PC-9 (cell line): ENCODE results near the gene RYR2. TPM values are rescaled to one million over a fixed set of nuclear protein-coding genes. Genes with fewer than 3 reads are reported as not detected.

Source experiments
- BruUV-seq: library from RNA; stranded (reverse); fragments of 400-500 nt; replicated peaks from 2 replicates; lab custom pipeline; 2021; lab: Mats Ljungman, UMichigan
- CTCF ChIA-PET: fragments of 300-600 bp; sonication (Branson Sonifier 250); formaldehyde crosslinking; loops from one replicate; lab custom pipeline; 2022; ENCODE audit warnings: antibody characterized with exemption; lab: Charles Lee
- POLR2A ChIA-PET: fragments of 300-600 bp; sonication (Branson Sonifier 250); formaldehyde crosslinking; loops from one replicate; lab custom pipeline; 2022; ENCODE audit warnings: antibody characterized with exemption; ENCODE audit not compliant: unreplicated experiment; lab: Charles Lee
- DNase-seq, 2 experiments: peaks; one replicate each; pipeline versions ENCODE4 v3.0.0 to v3.0.0-alpha.2; 2015 to 2022; ENCODE audit warnings: mixed read lengths in 1 of 2
- H2AFZ ChIP-seq: fragments of 200-600 bp; sonication (generic); 2 replicates; pipeline ENCODE4 v1.8.1; 2017; ENCODE audit warnings: antibody characterized with exemption
- H3F3A ChIP-seq: fragments of 200-600 bp; sonication (generic); 2 replicates; pipeline ENCODE4 v1.8.1; 2017; ENCODE audit warnings: antibody characterized with exemption, mild to moderate bottlenecking, low read depth; ENCODE audit not compliant: insufficient read depth
- H3K27ac ChIP-seq: fragments of 200-600 bp; sonication (generic); 2 replicates; pipeline ENCODE4 v1.6.1; 2016; ENCODE audit warnings: mixed run types
- H3K27me3 ChIP-seq: fragments of 200-600 bp; sonication (generic); 2 replicates; pipeline ENCODE4 v1.6.1; 2016; ENCODE audit warnings: low read depth, mixed run types; ENCODE audit not compliant: insufficient read depth
- H3K36me3 ChIP-seq: fragments of 200-600 bp; sonication (generic); 2 replicates; pipeline ENCODE4 v1.6.1; 2016; ENCODE audit warnings: low read depth, mixed run types
- H3K4me1 ChIP-seq: fragments of 200-600 bp; sonication (generic); replicated peaks from 2 replicates; pipeline ENCODE4 v1.6.1; 2016; ENCODE audit warnings: mixed run types; ENCODE audit not compliant: insufficient read depth
- H3K4me2 ChIP-seq: fragments of 200-600 bp; sonication (generic); 2 replicates; pipeline ENCODE4 v1.6.1; 2017; ENCODE audit warnings: mixed run types
- H3K4me3 ChIP-seq: fragments of 200-600 bp; sonication (generic); 2 replicates; pipeline ENCODE4 v1.6.1; 2016; ENCODE audit warnings: mixed run types
- H3K79me2 ChIP-seq: fragments of 200-600 bp; sonication (generic); 2 replicates; pipeline ENCODE4 v1.6.1; 2017; ENCODE audit warnings: low read depth, mixed run types
- H3K9me2 ChIP-seq: fragments of 200-600 bp; sonication (generic); 2 replicates; pipeline ENCODE4 v1.8.1; 2017; ENCODE audit warnings: mild to moderate bottlenecking; ENCODE audit not compliant: insufficient read depth
- H3K9me3 ChIP-seq: fragments of 200-600 bp; sonication (generic); 2 replicates; pipeline ENCODE4 v1.8.1; 2016; ENCODE audit warnings: low read depth; ENCODE audit not compliant: insufficient read depth
- H4K20me1 ChIP-seq: fragments of 200-600 bp; sonication (generic); 2 replicates; pipeline ENCODE4 v1.8.1; 2017; ENCODE audit not compliant: insufficient read depth
- CTCF ChIP-seq: fragments of 200-600 bp; sonication (generic); conservative IDR thresholded peaks from 2 replicates; pipeline ENCODE4 v1.6.1; 2017; ENCODE audit warnings: mixed run types, antibody characterized with exemption, mild to moderate bottlenecking, moderate library complexity
- EZH2 ChIP-seq: fragments of 200-600 bp; sonication (generic); IDR thresholded peaks from 2 replicates; pipeline ENCODE4 v1.8.0; 2017; ENCODE audit warnings: antibody characterized with exemption, low read depth
- intact Hi-C: fragments of 100-400 bp; cut with micrococcal nuclease; formaldehyde crosslinking; loops from one replicate; pipeline ENCODE4 v1.10.0; 2022; ENCODE audit not compliant: unreplicated experiment
- total RNA-seq: library from RNA; stranded (reverse); gene quantifications from 2 replicates; pipeline ENCODE4 v1.2.3, GENCODE V29; 2021

The RYR2 gene
- total RNA-seq, 1 experiment from 2014 or later: not detected

GRCh38 chr1:237759377-237759776, 717.4 kb downstream of the RYR2 start:
- no peaks in the 10 kb centered on the region for H3F3A ChIP-seq
- H3K4me2 ChIP-seq: no peak overlapping the region
- H3K4me3 ChIP-seq: no peak overlapping the region
- no peak overlapping the region for H2AFZ ChIP-seq
- POLR2A ChIA-PET: no interaction called here
- H3K9me3 ChIP-seq: no peaks in the 10 kb centered on the region
- H3K27me3 ChIP-seq: no peaks in the 10 kb centered on the region
- H3K4me1 ChIP-seq: no peaks in the 10 kb centered on the region
- no peak for TF ChIP-seq CTCF
- no peak for TF ChIP-seq EZH2
- H3K36me3 ChIP-seq: no peaks in the 10 kb centered on the region
- BruUV-seq: no TSS peak
- intact Hi-C loops: no loop called here
- no peak for DNase-seq
- no peaks in the 10 kb centered on the region for H3K9me2 ChIP-seq
- no peaks in the 10 kb centered on the region for H3K79me2 ChIP-seq
- H3K27ac ChIP-seq: no peak overlapping the region
- no peaks in the 10 kb centered on the region for H4K20me1 ChIP-seq
- CTCF ChIA-PET: no interaction called here

- no peak overlapping the region for H3K27ac ChIP-seq
- H2AFZ ChIP-seq: no peak overlapping the region
- DNase-seq: no peak
- no peaks in the 10 kb centered on the region for H3K9me2 ChIP-seq
- no peak for TF ChIP-seq CTCF
- no peak for TF ChIP-seq EZH2
- no peaks in the 10 kb centered on the region for H3F3A ChIP-seq
- BruUV-seq: no TSS peak
- no peaks in the 10 kb centered on the region for H3K9me3 ChIP-seq
- no peaks in the 10 kb centered on the region for H3K36me3 ChIP-seq
- H3K27me3 ChIP-seq: no peaks in the 10 kb centered on the region
- CTCF ChIA-PET: no interaction called here
- H3K4me3 ChIP-seq: no peak overlapping the region
- POLR2A ChIA-PET: no interaction called here
- no peaks in the 10 kb centered on the region for H4K20me1 ChIP-seq
- no peak overlapping the region for H3K4me2 ChIP-seq
- H3K4me1 ChIP-seq: no peaks in the 10 kb centered on the region
- intact Hi-C loops: no loop called here
- no peaks in the 10 kb centered on the region for H3K79me2 ChIP-seq
Observed at GRCh38 chr1:237760951-237761350, 719.0 kb downstream of the RYR2 start.

- DNase-seq: no peak
- BruUV-seq: no TSS peak
- Histone ChIP-seq H3K79me2 (no peaks in the 10 kb centered on the region), H3K4me3 (no peak overlapping the region), H2AFZ (no peak overlapping the region), H3K27me3 (no peaks in the 10 kb centered on the region), H3F3A (no peaks in the 10 kb centered on the region), H3K36me3 (no peaks in the 10 kb centered on the region), H3K9me3 (no peaks in the 10 kb centered on the region), H3K27ac (no peak overlapping the region), H3K4me2 (no peak overlapping the region), H3K4me1 (no peaks in the 10 kb centered on the region), H3K9me2 (no peaks in the 10 kb centered on the region), H4K20me1 (no peaks in the 10 kb centered on the region)
- POLR2A ChIA-PET: no interaction called here
- CTCF ChIA-PET: no interaction called here
- TF ChIP-seq EZH2: no peak
- TF ChIP-seq CTCF: no peak
- intact Hi-C loops: no loop called here
Observed at GRCh38 chr1:237763137-237763536, 721.2 kb downstream of the RYR2 start.
